H9 (cell line): ENCODE results near the gene SYNJ1. TPM values are rescaled to one million over a fixed set of nuclear protein-coding genes. Genes with fewer than 3 reads are reported as not detected.

ENCODE experiments used
- DNase-seq: peaks from one replicate; pipeline ENCODE4 v3.0.0-alpha.2; 2017
- H2AFZ ChIP-seq: one replicate; pipeline ENCODE4 v1.6.1; 2013; ENCODE audit warnings: mild to moderate bottlenecking, low read length, control low read depth, moderate library complexity
- H2AK5ac ChIP-seq: 2 replicates; pipeline ENCODE4 v1.6.1; 2013; ENCODE audit warnings: low read length, control low read depth, mixed read lengths; ENCODE audit not compliant: insufficient read length
- H2BK120ac ChIP-seq: one replicate; pipeline ENCODE4 v1.6.1; 2013; ENCODE audit warnings: low read depth, mild to moderate bottlenecking, low read length, control low read depth, inconsistent platforms; ENCODE audit not compliant: poor library complexity, severe bottlenecking
- H2BK12ac ChIP-seq: 2 replicates; pipeline ENCODE4 v1.6.1; 2013; ENCODE audit warnings: low read length, control low read depth, mixed read lengths, low read depth; ENCODE audit not compliant: insufficient read length
- H2BK15ac ChIP-seq: 2 replicates; pipeline ENCODE4 v1.6.1; 2013; ENCODE audit warnings: low read depth, low read length, control low read depth
- H2BK20ac ChIP-seq: one replicate; pipeline ENCODE4 v1.6.1; 2013; ENCODE audit warnings: low read depth, mild to moderate bottlenecking, low read length, control low read depth, inconsistent platforms; ENCODE audit not compliant: poor library complexity, severe bottlenecking
- H2BK5ac ChIP-seq: 2 replicates; pipeline ENCODE4 v1.6.1; 2013; ENCODE audit warnings: low read length, control low read depth, mixed read lengths; ENCODE audit not compliant: insufficient read length
- H3K14ac ChIP-seq: 2 replicates; pipeline ENCODE4 v1.6.1; 2013; ENCODE audit warnings: low read length, control low read depth; ENCODE audit not compliant: insufficient read depth
- H3K18ac ChIP-seq: 2 replicates; pipeline ENCODE4 v1.6.1; 2013; ENCODE audit warnings: low read depth, mild to moderate bottlenecking, mixed read lengths, low read length, control low read depth; ENCODE audit not compliant: insufficient read length
- H3K23ac ChIP-seq: 2 replicates; pipeline ENCODE4 v1.6.1; 2013; ENCODE audit warnings: low read length, control low read depth, mixed read lengths, low read depth; ENCODE audit not compliant: insufficient read length
- H3K23me2 ChIP-seq: 2 replicates; pipeline ENCODE4 v1.6.1; 2013; ENCODE audit warnings: low read depth, mild to moderate bottlenecking, mixed read lengths, low read length, control low read depth; ENCODE audit not compliant: insufficient read length, poor library complexity, severe bottlenecking
- H3K27ac ChIP-seq: 2 replicates; pipeline ENCODE4 v1.5.1; 2013; ENCODE audit warnings: low read length, control low read depth, mixed read lengths, low read depth; ENCODE audit not compliant: insufficient read length
- H3K27me3 ChIP-seq: 2 replicates; pipeline ENCODE4 v1.6.1; 2013; ENCODE audit warnings: low read length, control low read depth, inconsistent platforms; ENCODE audit not compliant: insufficient read depth
- H3K4ac ChIP-seq: 2 replicates; pipeline ENCODE4 v1.6.1; 2013; ENCODE audit warnings: low read depth, mild to moderate bottlenecking, control low read depth, inconsistent platforms, low read length, moderate library complexity
- H3K4me1 ChIP-seq: 2 replicates; pipeline ENCODE4 v1.6.1; 2013; ENCODE audit warnings: low read length, control low read depth, inconsistent platforms; ENCODE audit not compliant: insufficient read depth
- H3K4me2 ChIP-seq: 2 replicates; pipeline ENCODE4 v1.6.1; 2013; ENCODE audit warnings: low read length, control low read depth, mixed read lengths; ENCODE audit not compliant: insufficient read length, insufficient read depth
- H3K56ac ChIP-seq: 2 replicates; pipeline ENCODE4 v1.6.1; 2013; ENCODE audit warnings: low read depth, mild to moderate bottlenecking, mixed read lengths, low read length, control low read depth; ENCODE audit not compliant: insufficient read length
- H3K79me1 ChIP-seq: 2 replicates; pipeline ENCODE4 v1.6.1; 2013; ENCODE audit warnings: low read depth, mild to moderate bottlenecking, moderate library complexity, low read length, control low read depth, inconsistent platforms; ENCODE audit not compliant: insufficient read depth, poor library complexity, severe bottlenecking
- H3K79me2 ChIP-seq: 2 replicates; pipeline ENCODE4 v1.6.1; 2013; ENCODE audit warnings: low read length, control low read depth, inconsistent platforms; ENCODE audit not compliant: insufficient read depth
- H3K9ac ChIP-seq: 2 replicates; pipeline ENCODE4 v1.6.1; 2013; ENCODE audit warnings: low read length, control low read depth, mixed read lengths; ENCODE audit not compliant: insufficient read length; ENCODE audit errors: extremely low read depth
- H3K9me3 ChIP-seq: one replicate; pipeline ENCODE4 v1.6.1; 2013; ENCODE audit warnings: low read depth, low read length, inconsistent platforms; ENCODE audit not compliant: control insufficient read depth
- H3T11ph ChIP-seq: one replicate; pipeline ENCODE4 v1.6.1; 2013; ENCODE audit warnings: mild to moderate bottlenecking, low read length, control low read depth, inconsistent platforms
- H4K20me1 ChIP-seq: one replicate; pipeline ENCODE4 v1.6.1; 2013; ENCODE audit not compliant: control insufficient read depth, insufficient read length, insufficient read depth
- H4K5ac ChIP-seq: 2 replicates; pipeline ENCODE4 v1.6.1; 2013; ENCODE audit warnings: low read depth, mild to moderate bottlenecking, mixed read lengths, low read length, control low read depth; ENCODE audit not compliant: insufficient read length
- H4K8ac ChIP-seq: replicated peaks from 2 replicates; pipeline ENCODE4 v1.6.1; 2013; ENCODE audit warnings: low read length, control low read depth, mixed read lengths, low read depth; ENCODE audit not compliant: insufficient read length
- H4K91ac ChIP-seq: 2 replicates; pipeline ENCODE4 v1.6.1; 2013; ENCODE audit warnings: low read depth, mild to moderate bottlenecking, moderate library complexity, mixed read lengths, low read length, control low read depth; ENCODE audit not compliant: insufficient read length
- H3K27ac Mint-ChIP-seq, 3 experiments: 2 replicates in 2 of 3; 3 replicates in 1 of 3; pipeline ENCODE4 v1.8.0; 2020 to 2021; ENCODE audit warnings: mixed read lengths in 3 of 3, mild to moderate bottlenecking in 1 of 3, moderate library complexity in 1 of 3
- H3K27me3 Mint-ChIP-seq: 2 replicates; pipeline ENCODE4 v1.8.0; 2021; ENCODE audit warnings: low read depth, mild to moderate bottlenecking, moderate library complexity, mixed read lengths
- H3K36me3 Mint-ChIP-seq, 3 experiments: 2 replicates in 2 of 3; 3 replicates in 1 of 3; pipeline ENCODE4 v1.8.0; 2020 to 2021; ENCODE audit warnings: low read depth in 3 of 3, mixed read lengths in 3 of 3; ENCODE audit not compliant: insufficient read depth in 1 of 3
- H3K4me1 Mint-ChIP-seq, 2 experiments: 2 replicates each; pipeline ENCODE4 v1.8.0; 2020; ENCODE audit warnings: mixed read lengths in 2 of 2
- H3K4me3 Mint-ChIP-seq, 2 experiments: 2 replicates in 1 of 2; 3 replicates in 1 of 2; pipeline ENCODE4 v1.8.0; 2020 to 2021; ENCODE audit warnings: mild to moderate bottlenecking in 2 of 2, mixed read lengths in 2 of 2, moderate library complexity in 1 of 2
- H3K9me3 Mint-ChIP-seq, 2 experiments: 2 replicates in 1 of 2; 3 replicates in 1 of 2; pipeline ENCODE4 v1.8.0; 2020; ENCODE audit warnings: mild to moderate bottlenecking in 2 of 2, mixed read lengths in 2 of 2, moderate library complexity in 1 of 2
- CTCF ChIP-seq: fragments of 200-600 bp; sonication (generic); conservative IDR thresholded peaks from 3 replicates; pipeline ENCODE4 v1.8.0; 2021; ENCODE audit warnings: antibody characterized with exemption, mild to moderate bottlenecking
- WGBS: extraction: QIAGEN DNeasy Blood & Tissue Kit; methylation state at CpG from one replicate; pipeline ENCODE4 v1.1.7; 2013; ENCODE audit warnings: missing lambda C conversion rate, low lambda C conversion rate, mixed read lengths; ENCODE audit not compliant: insufficient read length; ENCODE audit errors: extremely low coverage; 5-methylcytosine and 5-hydroxymethylcytosine counted together
- total RNA-seq: library from RNA; stranded (reverse); gene quantifications from 2 replicates; pipeline ENCODE4 v1.2.1, GENCODE V29; 2021

Gene SYNJ1
- total RNA-seq, 1 experiment from 2014 or later: 7.1 TPM

GRCh38 chr21:32599526-32599925 is 128.3 kb downstream of the SYNJ1 start:
- Histone ChIP-seq H2BK12ac (no peak overlapping the region), H3T11ph (no peak overlapping the region), H2AFZ (no peak overlapping the region), H2BK5ac (no peak overlapping the region), H3K79me2 (no peaks in the 10 kb centered on the region), H4K5ac (no peak overlapping the region), H3K23me2 (no peaks in the 10 kb centered on the region), H3K9ac (no peak overlapping the region), H3K27me3 (no peaks in the 10 kb centered on the region), H4K8ac (no peak overlapping the region), H2BK120ac (no peak overlapping the region), H3K56ac (no peak overlapping the region), H3K27ac (no peak overlapping the region), H2BK15ac (no peak overlapping the region), H3K9me3 (no peaks in the 10 kb centered on the region), H4K20me1 (no peaks in the 10 kb centered on the region), H3K14ac (no peak overlapping the region), H3K4ac (no peak overlapping the region), H2AK5ac (no peak overlapping the region), H4K91ac (no peak overlapping the region), H3K18ac (no peak overlapping the region), H3K23ac (no peak overlapping the region), H3K79me1 (no peaks in the 10 kb centered on the region), H3K4me1 (peaks cover 11% of the 10 kb centered on the region; the same call in 1 of the 2 replicates), H3K4me2 (no peak overlapping the region), H2BK20ac (no peak overlapping the region)
- WGBS: no CpG with 5 or more reads among the region's 8 CpGs
- Mint-ChIP-seq H3K9me3 (no peaks in the 10 kb centered on the region), H3K27me3 (no peaks in the 10 kb centered on the region; the same call in 1 of the 2 replicates), H3K4me3 (no peak overlapping the region), H3K36me3 (peaks cover 41 to 68% (median 52%) of the 10 kb centered on the region in 3 experiments), H3K4me1 (peaks cover 33 to 39% of the 10 kb centered on the region in 2 experiments), H3K27ac (0 out of 7 replicates have a peak overlapping the region, but pooled peaks of 1 of the 3 experiments have one; percentile 24)
- no peak for DNase-seq
- no peak for TF ChIP-seq CTCF
